Iris pigment epithelial cell (primary cell): ENCODE results near the gene KLF4.
"Not testable (repeated sequence)": the region's sequence is repeated elsewhere in the genome, so short reads cannot be mapped to it uniquely, and the experiment has no call there.

Experiments
- DNase-seq: peaks from one replicate; pipeline ENCODE4 v3.0.0-alpha.2; 2011; ENCODE audit warnings: low read depth

Gene KLF4

GRCh38 chr9:107489687-107490605, at the start of gene KLF4:
Gene KLF4, minus strand, starts transcription at chr9:107489769. Its CDS starts 597 bp downstream, at chr9:107489172.
- DNase-seq = peak; percentile 93

- no peak for DNase-seq
Observed at GRCh38 chr9:107536462-107536861, 46.9 kb upstream of the KLF4 start.

- no peak for DNase-seq
Observed at GRCh38 chr9:107534510-107535078, 45.0 kb upstream of the KLF4 start.

- DNase-seq = no peak
Observed at GRCh38 chr9:107530679-107531078, 41.1 kb upstream of the KLF4 start.

GRCh38 chr9:107528686-107529085, 39.1 kb upstream of the KLF4 start:
- no peak for DNase-seq

GRCh38 chr9:107523539-107523938, 34.0 kb upstream of the KLF4 start:
- no peak for DNase-seq

GRCh38 chr9:107520186-107520585, 30.6 kb upstream of the KLF4 start:
- DNase-seq = no peak

- no peak for DNase-seq
Observed at GRCh38 chr9:107518037-107518807, 28.7 kb upstream of the KLF4 start.

- DNase-seq = no peak
Observed at GRCh38 chr9:107513464-107514100, 24.0 kb upstream of the KLF4 start.

- DNase-seq = peak; percentile 92
Observed at GRCh38 chr9:107504585-107505455, 15.3 kb upstream of the KLF4 start.

- no peak for DNase-seq
Observed at GRCh38 chr9:107502464-107502863, 12.9 kb upstream of the KLF4 start.

GRCh38 chr9:107500421-107501200, 11.0 kb upstream of the KLF4 start:
- DNase-seq = peak; percentile 8

GRCh38 chr9:107496976-107497375, 7.4 kb upstream of the KLF4 start:
- DNase-seq = no peak

GRCh38 chr9:107492381-107492970, 2.9 kb upstream of the KLF4 start:
- peak; percentile 22 for DNase-seq

- DNase-seq = no peak
Observed at GRCh38 chr9:107491081-107492053, 1.8 kb upstream of the KLF4 start.

- not testable (repeated sequence) for DNase-seq
Observed at GRCh38 chr9:107490606-107490970, 1.0 kb upstream of the KLF4 start.

GRCh38 chr9:107489144-107489673, 360 bp downstream of the KLF4 start:
- DNase-seq = no peak

- DNase-seq = peak; percentile 22
Observed at GRCh38 chr9:107488375-107489143, 1.0 kb downstream of the KLF4 start.
